WTC11 (cell line): ENCODE data around the gene C16orf54. TPM values are rescaled to one million over a fixed set of nuclear protein-coding genes. Genes with fewer than 3 reads are reported as not detected.
"Not testable (repeated sequence)": the region's sequence is repeated elsewhere in the genome, so short reads cannot be mapped to it uniquely, and the experiment has no call there.

Source experiments
- ATAC-seq: fragments of 200-7000 bp; cut with Tn5 transposase; 2 replicates; pipeline ENCODE4 v1.10.0; 2021; ENCODE audit warnings: mild to moderate bottlenecking, moderate library complexity
- CTCF ChIA-PET: fragments of 300-600 bp; sonication (Branson Sonifier 250); formaldehyde crosslinking; loops from one replicate; lab custom pipeline; 2021; ENCODE audit warnings: antibody characterized with exemption; lab: Charles Lee
- POLR2A ChIA-PET: fragments of 350-600 bp; sonication (Branson Sonifier 250); formaldehyde crosslinking; loops from one replicate; lab custom pipeline; 2021; ENCODE audit warnings: antibody characterized with exemption; lab: Charles Lee
- DNase-seq: peaks from one replicate; pipeline ENCODE4 v3.0.0; 2021; ENCODE audit warnings: low spot score
- H3K27ac Mint-ChIP-seq: 2 replicates; pipeline ENCODE4 v1.8.0; 2021; ENCODE audit warnings: mixed read lengths
- H3K27me3 Mint-ChIP-seq: 2 replicates; pipeline ENCODE4 v1.8.0; 2021; ENCODE audit warnings: low read depth, mild to moderate bottlenecking, moderate library complexity, mixed read lengths
- H3K36me3 Mint-ChIP-seq: 2 replicates; pipeline ENCODE4 v1.8.0; 2021; ENCODE audit warnings: mixed read lengths
- H3K4me1 Mint-ChIP-seq: 2 replicates; pipeline ENCODE4 v1.8.0; 2022; ENCODE audit warnings: mixed read lengths
- H3K4me3 Mint-ChIP-seq: 2 replicates; pipeline ENCODE4 v1.8.0; 2021; ENCODE audit warnings: mild to moderate bottlenecking, moderate library complexity, mixed read lengths
- H3K9me3 Mint-ChIP-seq: 2 replicates; pipeline ENCODE4 v1.8.0; 2021; ENCODE audit warnings: mixed read lengths
- ATF1 ChIP-seq: sonication (generic); formaldehyde crosslinking; IDR thresholded peaks from 2 replicates; pipeline ENCODE4 v1.8.1; 2023; ENCODE audit warnings: mild to moderate bottlenecking, moderate library complexity, missing genetic modification reagents
- ATF6 ChIP-seq: sonication (generic); formaldehyde crosslinking; IDR thresholded peaks from 2 replicates; pipeline ENCODE4 v1.8.1; 2023; ENCODE audit warnings: mild to moderate bottlenecking, missing genetic modification reagents
- CBFB ChIP-seq: sonication (generic); formaldehyde crosslinking; IDR thresholded peaks from 2 replicates; pipeline ENCODE4 v1.8.1; 2022; ENCODE audit warnings: mild to moderate bottlenecking, low read depth, missing genetic modification reagents
- EMX1 ChIP-seq: fragments of 250-450 bp; sonication (Bioruptor Pico); IDR thresholded peaks from 2 replicates; pipeline ENCODE4 v1.8.0; 2021; ENCODE audit warnings: mild to moderate bottlenecking
- ESRRA ChIP-seq: sonication (generic); formaldehyde crosslinking; IDR thresholded peaks from 2 replicates; pipeline ENCODE4 v1.8.1; 2022; ENCODE audit warnings: mild to moderate bottlenecking, missing genetic modification reagents, borderline replicate concordance
- JUN ChIP-seq: sonication (generic); formaldehyde crosslinking; IDR thresholded peaks from 2 replicates; pipeline ENCODE4 v1.8.0; 2023; ENCODE audit warnings: mild to moderate bottlenecking, missing genetic modification reagents
- MYBL2 ChIP-seq: sonication (generic); formaldehyde crosslinking; IDR thresholded peaks from 2 replicates; pipeline ENCODE4 v1.8.1; 2023; ENCODE audit warnings: mild to moderate bottlenecking, moderate library complexity, missing genetic modification reagents
- NR2C2 ChIP-seq: sonication (generic); formaldehyde crosslinking; IDR thresholded peaks from 2 replicates; pipeline ENCODE4 v1.8.0; 2022; ENCODE audit warnings: mild to moderate bottlenecking, missing genetic modification reagents
- OVOL2 ChIP-seq: fragments of 250-450 bp; sonication (Bioruptor Pico); IDR thresholded peaks from 2 replicates; pipeline ENCODE4 v1.9.0; 2021; ENCODE audit warnings: mild to moderate bottlenecking, borderline replicate concordance
- PRRX2 ChIP-seq: fragments of 250-450 bp; sonication (Bioruptor Pico); IDR thresholded peaks from 2 replicates; pipeline ENCODE4 v1.8.0; 2021; ENCODE audit warnings: mild to moderate bottlenecking
- SMAD4 ChIP-seq: sonication (generic); formaldehyde crosslinking; IDR thresholded peaks from 2 replicates; pipeline ENCODE4 v1.8.0; 2022; ENCODE audit warnings: mild to moderate bottlenecking, missing genetic modification reagents
- SOX15 ChIP-seq: fragments of 250-450 bp; sonication (Bioruptor Pico); IDR thresholded peaks from 2 replicates; pipeline ENCODE4 v1.9.0; 2021; ENCODE audit warnings: mild to moderate bottlenecking
- SP1 ChIP-seq: sonication (generic); formaldehyde crosslinking; conservative IDR thresholded peaks from 2 replicates; pipeline ENCODE4 v1.8.1; 2022; ENCODE audit warnings: missing genetic modification reagents
- ZMAT4 ChIP-seq: fragments of 250-450 bp; sonication (Bioruptor Pico); IDR thresholded peaks from 2 replicates; pipeline ENCODE4 v1.9.0; 2021; ENCODE audit warnings: mild to moderate bottlenecking
- ZNF121 ChIP-seq: sonication (generic); formaldehyde crosslinking; IDR thresholded peaks from 2 replicates; pipeline ENCODE4 v1.8.0; 2023; ENCODE audit warnings: missing genetic modification reagents
- ZNF138 ChIP-seq: sonication (generic); formaldehyde crosslinking; conservative IDR thresholded peaks from 2 replicates; pipeline ENCODE4 v1.8.1; 2022; ENCODE audit warnings: mild to moderate bottlenecking, moderate library complexity, missing genetic modification reagents
- ZNF219 ChIP-seq: sonication (generic); formaldehyde crosslinking; IDR thresholded peaks from 2 replicates; pipeline ENCODE4 v1.8.0; 2023; ENCODE audit warnings: missing genetic modification reagents, mild to moderate bottlenecking, borderline replicate concordance
- ZNF263 ChIP-seq: sonication (generic); formaldehyde crosslinking; IDR thresholded peaks from 2 replicates; pipeline ENCODE4 v1.8.1; 2022; ENCODE audit warnings: low read depth, mild to moderate bottlenecking, moderate library complexity, missing genetic modification reagents
- ZNF281 ChIP-seq: sonication (generic); formaldehyde crosslinking; IDR thresholded peaks from 2 replicates; pipeline ENCODE4 v1.8.0; 2023; ENCODE audit warnings: mild to moderate bottlenecking, missing genetic modification reagents
- ZNF423 ChIP-seq: fragments of 250-450 bp; sonication (Bioruptor Pico); IDR thresholded peaks from 2 replicates; pipeline ENCODE4 v2.1.2; 2022; ENCODE audit warnings: mild to moderate bottlenecking, moderate library complexity
- ZNF671 ChIP-seq: fragments of 250-450 bp; sonication (Bioruptor Pico); IDR thresholded peaks from 2 replicates; pipeline ENCODE4 v1.8.0; 2021; ENCODE audit warnings: mild to moderate bottlenecking
- total RNA-seq: library from RNA; stranded (reverse); gene quantifications from 3 replicates; pipeline ENCODE4 v1.2.3, GENCODE V29; 2021

Gene C16orf54
- total RNA-seq, 1 experiment from 2014 or later, result 0.09 TPM

GRCh38 chr16:29737713-29738112 lies 8.1 kb downstream of the C16orf54 start:
- POLR2A ChIA-PET, result interaction anchor here (0.8 kb wide), 1 partner anchor 52 kb away, joined by 6 read pairs; no protein-coding TSS in a partner anchor
- peak; percentile 52; the same call in 1 of the 2 replicates for TF ChIP-seq EMX1 (CRISPR knock-in tag)
- no peak for TF ChIP-seq JUN (CRISPR knock-in tag)
- Mint-ChIP-seq H3K9me3 (no peaks in the 10 kb centered on the region), H3K4me3 (no peak overlapping the region), H3K36me3 (peaks cover 60% of the 10 kb centered on the region), H3K27me3 (no peaks in the 10 kb centered on the region), H3K4me1 (peaks cover 2% of the 10 kb centered on the region; the same call in 1 of the 2 replicates), H3K27ac (peak overlapping the region; percentile 51)
- DNase-seq (no peak), ATAC-seq (no peak)
- CTCF ChIA-PET, result interaction anchor here (1.8 kb wide), 1 partner anchor 37 kb away, joined by 5 read pairs; no protein-coding TSS in a partner anchor

GRCh38 chr16:29736764-29737163 lies 9.0 kb downstream of the C16orf54 start:
- Mint-ChIP-seq H3K27ac (peak overlapping the region; percentile 84; the same call in 1 of the 2 replicates), H3K4me1 (peaks cover 2% of the 10 kb centered on the region; the same call in 1 of the 2 replicates), H3K9me3 (no peaks in the 10 kb centered on the region), H3K4me3 (no peak overlapping the region), H3K27me3 (no peaks in the 10 kb centered on the region), H3K36me3 (peaks cover 65% of the 10 kb centered on the region)
- POLR2A ChIA-PET, result interaction anchor here (0.6 to 0.8 kb wide), 2 partner anchors 53 to 103 kb away, joined by 3 to 6 read pairs; no protein-coding TSS in a partner anchor
- no peak for ATAC-seq
- DNase-seq, result no peak
- CTCF ChIA-PET, result interaction anchor here (1.4 to 1.8 kb wide), 2 partner anchors 36 to 53 kb away, joined by 5 to 6 read pairs; partner anchors contain the start of gene KIF22
- TF ChIP-seq NR2C2 (CRISPR knock-in tag) (no peak), OVOL2 (CRISPR knock-in tag) (no peak), ZNF281 (no peak), ZNF138 (CRISPR knock-in tag) (no peak), CBFB (no peak)

GRCh38 chr16:29736112-29736511 lies 9.7 kb downstream of the C16orf54 start:
- Mint-ChIP-seq H3K27ac (peak overlapping the region; percentile 33), H3K27me3 (no peaks in the 10 kb centered on the region)
- CTCF ChIA-PET, result interaction anchor here (1.4 to 1.8 kb wide), 2 partner anchors 35 to 54 kb away, joined by 5 to 6 read pairs; partner anchors contain the start of gene KIF22

GRCh38 chr16:29734786-29735185 lies 11.0 kb downstream of the C16orf54 start:
- peak overlapping the region; percentile 81 for H3K27ac Mint-ChIP-seq
- no peak for ATAC-seq
- ChIA-PET CTCF (interaction anchor here (1.1 kb wide), 1 partner anchor 32 kb away, joined by 3 read pairs; no protein-coding TSS in a partner anchor), POLR2A (no interaction called here)
- TF ChIP-seq ZNF121 (no peak), ZNF671 (CRISPR knock-in tag) (no peak), SP1 (no peak), ATF1 (CRISPR knock-in tag) (no peak), ZMAT4 (CRISPR knock-in tag) (no peak), ZNF423 (CRISPR knock-in tag) (no peak), ATF6 (no peak), ZNF219 (CRISPR knock-in tag) (no peak), JUN (CRISPR knock-in tag) (no peak), PRRX2 (CRISPR knock-in tag) (no peak), SOX15 (CRISPR knock-in tag) (no peak), MYBL2 (CRISPR knock-in tag) (no peak), SMAD4 (CRISPR knock-in tag) (no peak), ESRRA (CRISPR knock-in tag) (no peak), ZNF263 (no peak)
- TF ChIP-seq, all 79 proteins: peak for 0
- Mint-ChIP-seq H3K9me3 (no peaks in the 10 kb centered on the region), H3K36me3 (peaks cover 66% of the 10 kb centered on the region), H3K27me3 (no peaks in the 10 kb centered on the region), H3K4me3 (no peak overlapping the region), H3K4me1 (peaks cover 2% of the 10 kb centered on the region; the same call in 1 of the 2 replicates)
- DNase-seq, result no peak

More at GRCh38 chr16:29736112-29736511, 9.7 kb downstream of the C16orf54 start:
- POLR2A ChIA-PET, result interaction anchor here (0.6 kb wide), 1 partner anchor 104 kb away, joined by 3 read pairs; no protein-coding TSS in a partner anchor
- TF ChIP-seq PRRX2 (CRISPR knock-in tag) (no peak), ZNF121 (0 out of 2 replicates have a peak, but pooled peaks have one; percentile 36), JUN (CRISPR knock-in tag) (no peak)
- H3K36me3 Mint-ChIP-seq, result peaks cover 64% of the 10 kb centered on the region
- H3K9me3 Mint-ChIP-seq, result no peaks in the 10 kb centered on the region
- H3K4me1 Mint-ChIP-seq, result peaks cover 2% of the 10 kb centered on the region; the same call in 1 of the 2 replicates
- DNase-seq (no peak), ATAC-seq (peak; percentile 36; the same call in 1 of the 2 replicates)
- H3K4me3 Mint-ChIP-seq, result no peak overlapping the region

- CTCF ChIA-PET, result interaction anchor here (0.7 to 1.3 kb wide), 2 partner anchors 31 to 91 kb away, joined by 3 to 5 read pairs; no protein-coding TSS in a partner anchor
- peak overlapping the region; percentile 89; the same call in 1 of the 2 replicates for H3K27ac Mint-ChIP-seq
- H3K36me3 Mint-ChIP-seq, result peaks cover 74% of the 10 kb centered on the region
- POLR2A ChIA-PET, H3K27me3 Mint-ChIP-seq, DNase-seq, H3K9me3 Mint-ChIP-seq, ATAC-seq, H3K4me3 Mint-ChIP-seq: not testable (repeated sequence)
- peaks cover 17% of the 10 kb centered on the region for H3K4me1 Mint-ChIP-seq
These were observed 13.8 kb downstream of the C16orf54 start for GRCh38 chr16:29731768-29732601.
